ENCODE data around the gene SFT2D3.

SFT2D3 gene

DNA sequence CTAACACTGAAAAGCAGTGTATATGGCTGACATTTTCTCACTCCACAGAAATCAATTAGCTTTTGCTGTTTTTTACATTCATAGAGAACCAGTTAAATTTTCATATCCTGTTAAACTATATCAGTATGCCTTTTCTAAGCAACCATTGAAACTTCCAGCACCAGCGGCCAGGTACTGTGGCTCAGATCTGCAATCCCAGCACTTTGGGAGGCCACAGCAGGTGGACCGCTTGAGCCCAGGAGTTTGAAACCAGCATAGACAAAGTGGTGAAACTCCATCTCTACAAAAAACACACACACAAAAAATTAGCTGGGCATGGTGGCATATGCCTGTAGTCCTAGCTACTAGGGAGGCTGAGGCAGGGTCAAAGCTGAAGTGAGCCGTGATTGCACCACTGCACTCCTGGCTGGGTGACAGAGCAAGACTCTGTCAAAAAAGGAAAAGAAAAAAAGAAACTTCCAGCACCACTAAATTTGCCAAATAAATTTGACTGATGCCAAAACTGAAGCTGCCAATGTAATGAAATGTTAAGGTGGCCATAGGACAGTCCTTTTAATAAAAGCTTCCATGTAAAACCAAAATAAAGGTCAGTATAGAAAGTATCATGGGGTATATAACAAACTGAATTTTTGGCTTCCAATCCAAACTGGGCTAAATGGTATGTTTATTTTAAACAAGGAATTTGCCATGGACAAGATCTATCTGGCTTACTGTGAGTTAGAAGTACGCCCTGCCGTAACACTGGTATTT, 3.5 kb downstream of the SFT2D3 start:
- Histone ChIP-seq H3K27ac (ENCODE audit: low read depth, low read length) (no peak overlapping the region), H3K27me3 (ENCODE audit: control insufficient read depth, insufficient read depth, low read length) (no peaks in the 10 kb centered on the region), H3K4me1 (ENCODE audit: control insufficient read depth, insufficient read depth, low read length) (peaks cover 16% of the 10 kb centered on the region), H3K4me3 (ENCODE audit: low read depth, low read length) (no peak overlapping the region), H3K9ac (ENCODE audit: low read depth, low read length) (no peak overlapping the region), H3K36me3 (ENCODE audit: control insufficient read depth, insufficient read depth, low read length) (peaks cover 67% of the 10 kb centered on the region), H3K9me3 (ENCODE audit: control insufficient read depth, insufficient read depth, low read length) (no peaks in the 10 kb centered on the region)

DNA sequence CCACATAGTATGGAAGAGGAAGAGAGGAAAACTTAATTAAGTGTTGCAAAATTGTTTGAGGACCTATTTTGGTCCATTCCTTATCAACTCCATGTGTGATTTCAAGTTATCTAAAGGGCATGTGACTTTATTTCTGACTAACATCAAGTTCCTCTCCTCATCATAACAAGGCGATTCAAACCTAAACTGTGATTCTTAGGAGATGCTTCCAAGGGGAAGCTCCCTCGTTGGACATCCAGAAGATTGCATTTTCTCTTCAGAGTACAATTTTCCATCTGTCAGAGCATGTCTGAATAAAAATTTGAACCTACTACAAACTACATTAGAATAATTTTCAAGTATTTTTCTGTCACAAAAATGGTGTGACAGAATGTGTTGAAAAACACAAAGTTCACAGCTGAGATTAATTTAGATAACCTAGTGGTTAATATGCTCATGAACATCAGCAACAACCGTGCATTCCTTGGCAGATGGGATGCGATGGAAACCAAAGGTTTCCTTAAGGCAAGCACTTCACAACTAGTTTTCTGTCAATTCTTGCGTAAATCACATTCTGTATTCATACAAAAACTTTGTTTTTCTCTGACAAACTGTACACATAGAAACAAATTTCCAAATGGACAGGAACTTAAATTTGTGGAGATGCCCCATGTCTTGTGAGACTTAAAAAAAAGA, 4.2 kb downstream of the SFT2D3 start:
- Histone ChIP-seq H3K4me1 (ENCODE audit: control insufficient read depth, insufficient read depth, low read length) (peaks cover 12% of the 10 kb centered on the region), H3K9me3 (ENCODE audit: control insufficient read depth, insufficient read depth, low read length) (no peaks in the 10 kb centered on the region), H3K27me3 (ENCODE audit: control insufficient read depth, insufficient read depth, low read length) (no peaks in the 10 kb centered on the region), H3K4me3 (ENCODE audit: low read depth, low read length) (no peak overlapping the region), H3K36me3 (ENCODE audit: control insufficient read depth, insufficient read depth, low read length) (peaks cover 74% of the 10 kb centered on the region), H3K27ac (ENCODE audit: low read depth, low read length) (no peak overlapping the region), H3K9ac (ENCODE audit: low read depth, low read length) (no peak overlapping the region)

GRCh38 chr2:127706215-127706990, 5.1 kb downstream of the SFT2D3 start:
- Histone ChIP-seq H3K27me3 (ENCODE audit: control insufficient read depth, insufficient read depth, low read length) (no peaks in the 10 kb centered on the region), H3K4me3 (ENCODE audit: low read depth, low read length) (no peak overlapping the region), H3K9ac (ENCODE audit: low read depth, low read length) (no peak overlapping the region), H3K9me3 (ENCODE audit: control insufficient read depth, insufficient read depth, low read length) (no peaks in the 10 kb centered on the region), H3K27ac (ENCODE audit: low read depth, low read length) (no peak overlapping the region), H3K36me3 (ENCODE audit: control insufficient read depth, insufficient read depth, low read length) (peaks cover 78% of the 10 kb centered on the region), H3K4me1 (ENCODE audit: control insufficient read depth, insufficient read depth, low read length) (peaks cover 8% of the 10 kb centered on the region)

DNA sequence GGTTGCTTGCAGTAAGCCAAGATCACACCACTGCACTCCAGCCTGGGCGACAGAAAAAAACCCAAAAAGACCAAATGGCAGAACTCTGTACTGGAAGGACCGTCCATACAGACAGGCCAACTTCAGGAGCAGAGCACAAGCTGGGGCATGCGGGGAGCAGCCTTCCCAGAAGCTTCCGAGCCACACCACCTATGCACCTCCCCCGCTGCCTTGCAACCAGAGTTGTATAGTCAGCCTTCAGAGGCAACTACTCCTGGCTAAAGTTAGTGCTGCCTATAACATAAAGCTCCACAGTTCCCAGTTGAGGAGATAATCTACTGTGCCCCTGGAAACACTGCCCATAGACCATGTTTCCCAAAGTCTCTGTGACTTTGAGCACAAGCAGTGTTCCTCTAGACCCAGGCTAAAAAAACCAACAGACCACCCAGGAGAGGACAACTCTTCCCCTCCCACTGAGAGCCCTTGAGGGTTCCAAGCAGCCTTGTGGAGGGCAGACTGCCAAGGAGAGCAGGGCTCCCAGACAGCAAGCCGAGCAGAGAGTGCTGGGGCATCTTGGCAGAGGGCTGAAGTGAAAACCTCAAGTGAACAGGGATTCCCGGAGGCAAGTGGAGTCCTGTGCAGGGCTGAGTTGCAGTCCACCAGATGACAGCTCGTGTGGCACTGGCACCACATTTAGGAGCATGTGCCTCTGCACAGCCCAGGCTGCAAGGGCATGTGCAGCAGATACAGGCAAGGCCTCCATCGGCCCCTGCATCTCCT, 6.8 kb downstream of the SFT2D3 start:
- Histone ChIP-seq H3K4me3 (ENCODE audit: low read depth, low read length) (no peak overlapping the region), H3K9ac (ENCODE audit: low read depth, low read length) (no peak overlapping the region), H3K36me3 (ENCODE audit: control insufficient read depth, insufficient read depth, low read length) (peaks cover 85% of the 10 kb centered on the region), H3K27me3 (ENCODE audit: control insufficient read depth, insufficient read depth, low read length) (no peaks in the 10 kb centered on the region), H3K4me1 (ENCODE audit: control insufficient read depth, insufficient read depth, low read length) (no peaks in the 10 kb centered on the region), H3K27ac (ENCODE audit: low read depth, low read length) (no peak overlapping the region), H3K9me3 (ENCODE audit: control insufficient read depth, insufficient read depth, low read length) (no peaks in the 10 kb centered on the region)

GRCh38 chr2:127709336-127709735, 8.0 kb downstream of the SFT2D3 start:
- Histone ChIP-seq H3K27ac (ENCODE audit: low read depth, low read length) (no peak overlapping the region), H3K4me1 (ENCODE audit: control insufficient read depth, insufficient read depth, low read length) (no peaks in the 10 kb centered on the region), H3K27me3 (ENCODE audit: control insufficient read depth, insufficient read depth, low read length) (no peaks in the 10 kb centered on the region), H3K9me3 (ENCODE audit: control insufficient read depth, insufficient read depth, low read length) (no peaks in the 10 kb centered on the region), H3K9ac (ENCODE audit: low read depth, low read length) (no peak overlapping the region), H3K36me3 (ENCODE audit: control insufficient read depth, insufficient read depth, low read length) (peaks cover 87% of the 10 kb centered on the region), H3K4me3 (ENCODE audit: low read depth, low read length) (no peak overlapping the region)

DNA sequence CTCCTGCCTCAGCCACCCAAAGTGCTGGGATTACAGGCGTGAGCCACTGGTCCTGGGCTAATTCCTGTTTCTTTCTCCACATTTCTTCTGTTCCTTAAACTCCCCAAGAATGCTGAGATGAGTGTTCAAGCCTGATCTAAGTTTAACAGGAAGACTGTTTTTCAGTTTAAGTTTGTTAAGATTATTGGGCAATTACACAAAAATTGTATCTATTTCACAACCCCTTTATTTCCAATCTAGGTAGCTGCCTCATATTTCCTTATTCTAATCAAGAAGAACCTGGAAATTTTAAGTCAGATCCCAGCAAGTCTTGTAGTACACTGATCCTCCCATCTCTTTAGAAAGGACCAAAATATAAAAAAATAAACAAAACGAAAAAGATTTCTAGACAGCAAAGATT, 11.7 kb downstream of the SFT2D3 start:
- Histone ChIP-seq H3K4me3 (ENCODE audit: low read depth, low read length) (no peak overlapping the region), H3K9ac (ENCODE audit: low read depth, low read length) (no peak overlapping the region), H3K36me3 (ENCODE audit: control insufficient read depth, insufficient read depth, low read length) (peaks cover 85% of the 10 kb centered on the region), H3K4me1 (ENCODE audit: control insufficient read depth, insufficient read depth, low read length) (no peaks in the 10 kb centered on the region), H3K27ac (ENCODE audit: low read depth, low read length) (no peak overlapping the region), H3K9me3 (ENCODE audit: control insufficient read depth, insufficient read depth, low read length) (no peaks in the 10 kb centered on the region), H3K27me3 (ENCODE audit: control insufficient read depth, insufficient read depth, low read length) (no peaks in the 10 kb centered on the region)

- Histone ChIP-seq H3K27me3 (ENCODE audit: control insufficient read depth, insufficient read depth, low read length) (no peaks in the 10 kb centered on the region), H3K36me3 (ENCODE audit: control insufficient read depth, insufficient read depth, low read length) (peaks cover 85% of the 10 kb centered on the region)
These were observed 12.3 kb downstream of the SFT2D3 start for GRCh38 chr2:127713562-127713961.

GRCh38 chr2:127715778-127716449, 14.6 kb downstream of the SFT2D3 start:
- Histone ChIP-seq H3K4me1 (ENCODE audit: control insufficient read depth, insufficient read depth, low read length) (no peaks in the 10 kb centered on the region), H3K27ac (ENCODE audit: low read depth, low read length) (no peak overlapping the region), H3K9ac (ENCODE audit: low read depth, low read length) (no peak overlapping the region), H3K4me3 (ENCODE audit: low read depth, low read length) (no peak overlapping the region), H3K36me3 (ENCODE audit: control insufficient read depth, insufficient read depth, low read length) (peaks cover 86% of the 10 kb centered on the region), H3K9me3 (ENCODE audit: control insufficient read depth, insufficient read depth, low read length) (no peaks in the 10 kb centered on the region), H3K27me3 (ENCODE audit: control insufficient read depth, insufficient read depth, low read length) (no peaks in the 10 kb centered on the region)

More at GRCh38 chr2:127713562-127713961, 12.3 kb downstream of the SFT2D3 start:
- H3K9me3 ChIP-seq (ENCODE audit: control insufficient read depth, insufficient read depth, low read length): no peaks in the 10 kb centered on the region
- no peaks in the 10 kb centered on the region for H3K4me1 ChIP-seq (ENCODE audit: control insufficient read depth, insufficient read depth, low read length)
- no peak overlapping the region for H3K9ac ChIP-seq (ENCODE audit: low read depth, low read length)
- H3K27ac ChIP-seq (ENCODE audit: low read depth, low read length): no peak overlapping the region
- H3K4me3 ChIP-seq (ENCODE audit: low read depth, low read length): no peak overlapping the region

DNA sequence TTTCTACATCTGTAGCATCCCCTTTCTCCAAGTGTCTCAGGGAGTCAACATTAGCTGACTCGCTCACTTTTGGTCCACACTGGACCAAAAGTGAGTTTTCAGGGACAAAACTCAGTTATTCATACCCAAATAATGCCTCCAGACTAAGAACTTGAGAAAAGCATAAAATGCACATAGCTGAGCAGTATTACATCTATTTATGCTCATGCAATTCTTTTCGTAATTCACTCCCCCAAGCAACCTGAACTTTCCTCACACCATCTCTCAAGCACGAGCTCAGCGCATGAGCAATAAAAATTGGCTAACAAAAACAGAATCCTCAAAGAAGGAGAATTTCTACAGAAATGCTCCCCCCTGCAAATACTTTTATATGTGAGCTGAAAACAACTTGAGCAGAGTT, 17.0 kb downstream of the SFT2D3 start:
- no peaks in the 10 kb centered on the region for H3K4me1 ChIP-seq (ENCODE audit: control insufficient read depth, insufficient read depth, low read length)
- H3K36me3 ChIP-seq (ENCODE audit: control insufficient read depth, insufficient read depth, low read length): peaks cover 97% of the 10 kb centered on the region
- H3K9me3 ChIP-seq (ENCODE audit: control insufficient read depth, insufficient read depth, low read length): no peaks in the 10 kb centered on the region
- H3K27ac ChIP-seq (ENCODE audit: low read depth, low read length): no peak overlapping the region
- H3K9ac ChIP-seq (ENCODE audit: low read depth, low read length): no peak overlapping the region
- H3K4me3 ChIP-seq (ENCODE audit: low read depth, low read length): no peak overlapping the region
- H3K27me3 ChIP-seq (ENCODE audit: control insufficient read depth, insufficient read depth, low read length): no peaks in the 10 kb centered on the region

All from HUES48 (cell line).